Left cardiac atrium (tissue), 4 donors: ENCODE results near the gene WIPI1. TPM values are rescaled to one million over a fixed set of nuclear protein-coding genes. Genes with fewer than 3 reads are reported as not detected.
"Not testable (repeated sequence)": the region's sequence is repeated elsewhere in the genome, so short reads cannot be mapped to it uniquely, and the experiment has no call there.

Source experiments
- ATAC-seq, 2 donors: fragments of 200-7000 bp; cut with Tn5 transposase; one replicate each; pipeline ENCODE4 v1.9.1; 2020; ENCODE audit warnings: mild to moderate bottlenecking in 2 of 2, moderate library complexity in 2 of 2
- DNase-seq: peaks from one replicate; pipeline ENCODE4 v3.0.0-alpha.2; 2020
- intact Hi-C, 2 donors: fragments of 100-400 bp; cut with DNase I; formaldehyde crosslinking; loops; one replicate each; pipeline versions ENCODE4 v1.14.1 to v1.15.1; 2022 to 2023
- long read RNA-seq: library from polyadenylated mRNA; unstranded; transcript quantifications from one replicate; pipeline ENCODE4 v2.0.0, GENCODE V29; 2021
- total RNA-seq, 2 donors: library from RNA; stranded (reverse); fragmentation: NEBNext Ultra II Directional; extraction: Animal tissue kit (Norgen Biotek cat#: 25700); gene quantifications; one replicate each; pipeline ENCODE4 v1.2.1, GENCODE V29; 2021
- donor health status: DM: no; HTN: yes; CAD: no.
- donor health status: DM: no; HTN: yes; CAD: no; lungs with severe emphysema.
- donor health status: DM: yes; HTN: yes; CAD: no.
- donor health status: Dilated cardiomyopathy.

The WIPI1 gene, protein sequence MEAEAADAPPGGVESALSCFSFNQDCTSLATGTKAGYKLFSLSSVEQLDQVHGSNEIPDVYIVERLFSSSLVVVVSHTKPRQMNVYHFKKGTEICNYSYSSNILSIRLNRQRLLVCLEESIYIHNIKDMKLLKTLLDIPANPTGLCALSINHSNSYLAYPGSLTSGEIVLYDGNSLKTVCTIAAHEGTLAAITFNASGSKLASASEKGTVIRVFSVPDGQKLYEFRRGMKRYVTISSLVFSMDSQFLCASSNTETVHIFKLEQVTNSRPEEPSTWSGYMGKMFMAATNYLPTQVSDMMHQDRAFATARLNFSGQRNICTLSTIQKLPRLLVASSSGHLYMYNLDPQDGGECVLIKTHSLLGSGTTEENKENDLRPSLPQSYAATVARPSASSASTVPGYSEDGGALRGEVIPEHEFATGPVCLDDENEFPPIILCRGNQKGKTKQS
- 10 to 100 TPM; 35.8 to 74.3 TPM for total RNA-seq
- long read RNA-seq, transcript WIPI1-201 (13 exons, 1,832 nt): major isoform, 99 of 132 reads
- long read RNA-seq, transcript WIPI1-202 (12 exons, 1,575 nt): minor isoform, 9 of 132 reads
- long read RNA-seq, partial matches to known transcripts: 5 of 132 reads
- long read RNA-seq, other reads (novel, unspliced or antisense): 18 of 132 reads

GRCh38 chr17:68457168-68457538 is at the start of gene WIPI1:
TSS of gene WIPI1 (minus strand) at chr17:68457496. CDS start at chr17:68457421, 75 bp downstream.
- intact Hi-C loops: no loop called here
- ATAC-seq: no peak
- DNase-seq: no peak

DNA sequence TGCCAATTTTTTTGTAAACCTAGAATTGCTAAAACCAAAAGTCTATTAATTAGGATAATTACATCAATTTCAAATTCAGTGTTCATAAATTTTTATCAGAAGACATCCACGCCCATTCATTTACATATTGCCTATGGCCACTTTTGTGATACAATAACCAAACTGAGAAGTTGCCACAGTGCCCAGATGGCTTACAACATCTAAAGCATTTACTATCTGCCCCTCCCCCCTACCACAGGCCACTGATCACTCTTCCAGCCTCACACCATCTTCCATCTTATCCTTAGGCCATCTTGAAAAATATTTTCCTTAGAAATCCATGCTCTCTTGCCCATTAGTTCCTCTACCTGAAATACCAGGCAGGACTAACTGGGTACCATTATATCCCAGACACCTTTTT is 48.7 kb upstream of the WIPI1 start:
- no peak for ATAC-seq
- no peak for DNase-seq
- intact Hi-C loops: no loop called here

GRCh38 chr17:68501074-68501473 is 43.8 kb upstream of the WIPI1 start:
- intact Hi-C loops: no loop called here
- no peak for ATAC-seq

DNA sequence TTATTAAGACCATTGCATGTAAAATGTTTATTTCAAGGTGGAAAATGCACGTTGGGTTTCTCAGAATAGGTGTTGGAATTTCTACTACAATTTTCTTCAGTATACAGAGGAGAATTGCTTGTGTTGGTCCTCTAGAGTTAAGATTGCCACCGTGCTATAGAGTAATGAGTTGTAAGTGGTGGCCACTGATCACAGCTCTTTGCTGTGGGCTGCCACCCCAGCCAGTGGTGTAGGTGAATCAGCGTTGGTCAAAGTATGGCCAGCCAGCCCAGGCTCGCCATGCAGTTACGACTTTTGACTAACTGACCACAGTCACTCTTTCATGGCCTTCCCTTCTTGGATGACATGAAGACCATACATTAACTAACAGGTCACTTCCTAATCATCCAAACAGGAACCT is 42.3 kb upstream of the WIPI1 start:
- ATAC-seq (no peak), DNase-seq (no peak)

More at GRCh38 chr17:68501074-68501473, 43.8 kb upstream of the WIPI1 start:
- no peak for DNase-seq

DNA sequence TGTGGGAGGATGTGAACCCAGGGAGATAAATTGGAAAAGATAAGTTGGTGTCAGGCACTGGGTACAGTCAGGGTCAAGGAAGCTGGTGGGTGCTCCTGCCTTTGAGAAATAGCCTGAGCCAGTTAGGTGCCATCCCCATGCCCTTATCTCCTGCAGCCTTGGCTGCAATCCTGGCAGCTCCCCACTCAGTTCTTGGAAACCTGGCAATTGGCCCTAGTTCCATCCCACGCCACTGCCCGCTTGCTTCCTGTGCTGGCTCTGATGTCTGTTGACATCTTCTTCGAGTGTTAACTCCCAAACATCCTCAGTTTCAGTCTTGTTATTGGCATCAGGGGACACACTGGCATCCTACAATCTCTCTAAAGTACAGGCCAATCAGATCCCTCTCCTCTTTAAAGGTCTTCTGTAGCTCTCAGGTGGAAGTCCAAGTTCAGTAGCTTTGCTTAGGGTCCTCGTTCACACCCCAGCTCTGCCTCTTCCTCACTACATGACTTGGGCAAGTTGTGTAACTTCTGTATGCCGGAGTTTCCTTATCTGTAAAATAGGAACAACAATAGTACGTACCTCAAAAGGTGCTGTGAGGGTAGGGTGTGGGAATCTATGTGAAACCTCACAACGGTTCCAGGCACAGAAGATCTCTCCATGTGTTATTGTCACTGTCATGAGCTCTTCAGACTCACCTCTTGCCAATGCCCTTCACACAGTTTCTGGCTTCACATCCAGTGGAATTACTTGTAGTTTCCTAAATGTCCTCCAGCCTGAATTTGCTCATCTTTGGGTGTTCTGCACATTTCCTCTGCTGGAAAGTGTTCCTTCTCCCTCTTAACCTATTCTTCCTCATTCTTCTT is 41.4 kb upstream of the WIPI1 start:
- ATAC-seq: peak; percentile 93 to 94
- intact Hi-C loops: no loop called here
- peak; percentile 74 for DNase-seq

More for the DNA sequence above, 42.3 kb upstream of the WIPI1 start:
- intact Hi-C loops: no loop called here

DNA sequence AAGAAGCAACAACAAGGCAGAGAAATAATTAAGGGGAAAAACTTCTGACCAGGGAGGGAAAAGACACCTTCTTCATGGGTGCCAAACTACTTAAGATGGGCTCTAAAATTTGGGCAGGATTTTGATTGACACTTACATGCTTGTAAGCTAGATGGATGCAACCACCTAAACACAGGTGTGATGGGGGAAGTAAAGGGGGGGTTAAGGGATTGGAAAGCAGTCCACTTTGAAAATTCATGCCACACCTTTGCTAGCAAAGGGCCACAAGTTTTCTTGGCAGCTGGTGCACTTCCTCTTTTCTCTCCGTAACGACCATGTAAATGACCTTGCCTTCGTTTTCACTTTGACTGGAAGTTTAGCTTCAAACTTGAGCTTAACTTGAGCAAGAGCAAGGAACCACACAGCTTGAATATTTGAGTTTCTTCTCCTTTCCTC is 40.6 kb upstream of the WIPI1 start:
- ATAC-seq: peak in 1 of 2 donors; percentile 25
- intact Hi-C loops: no loop called here
- no peak for DNase-seq

DNA sequence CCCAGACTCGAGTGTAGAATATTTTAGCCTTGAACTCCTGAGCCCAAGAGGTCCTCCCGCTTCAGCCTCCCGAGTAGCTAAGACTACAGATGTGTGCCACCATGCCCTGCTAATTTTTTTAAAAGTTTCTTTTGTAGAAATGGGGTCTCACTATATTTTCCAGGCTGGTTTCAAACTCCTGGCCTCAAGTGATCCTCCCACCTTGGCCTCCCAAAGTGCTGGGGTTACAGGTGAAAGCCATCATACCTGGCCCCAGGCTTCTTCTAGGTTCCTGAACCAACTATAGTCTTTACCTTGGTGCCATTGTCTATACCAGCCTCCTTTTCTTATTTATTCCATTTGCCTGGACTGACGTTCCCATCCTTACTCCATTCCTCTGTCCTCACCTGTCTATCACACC is 37.8 kb upstream of the WIPI1 start:
- no peak for ATAC-seq
- intact Hi-C loops: no loop called here
- no peak for DNase-seq

GRCh38 chr17:68492394-68493054 is 35.2 kb upstream of the WIPI1 start:
- intact Hi-C loops, DNase-seq, ATAC-seq: not testable (repeated sequence)

DNA sequence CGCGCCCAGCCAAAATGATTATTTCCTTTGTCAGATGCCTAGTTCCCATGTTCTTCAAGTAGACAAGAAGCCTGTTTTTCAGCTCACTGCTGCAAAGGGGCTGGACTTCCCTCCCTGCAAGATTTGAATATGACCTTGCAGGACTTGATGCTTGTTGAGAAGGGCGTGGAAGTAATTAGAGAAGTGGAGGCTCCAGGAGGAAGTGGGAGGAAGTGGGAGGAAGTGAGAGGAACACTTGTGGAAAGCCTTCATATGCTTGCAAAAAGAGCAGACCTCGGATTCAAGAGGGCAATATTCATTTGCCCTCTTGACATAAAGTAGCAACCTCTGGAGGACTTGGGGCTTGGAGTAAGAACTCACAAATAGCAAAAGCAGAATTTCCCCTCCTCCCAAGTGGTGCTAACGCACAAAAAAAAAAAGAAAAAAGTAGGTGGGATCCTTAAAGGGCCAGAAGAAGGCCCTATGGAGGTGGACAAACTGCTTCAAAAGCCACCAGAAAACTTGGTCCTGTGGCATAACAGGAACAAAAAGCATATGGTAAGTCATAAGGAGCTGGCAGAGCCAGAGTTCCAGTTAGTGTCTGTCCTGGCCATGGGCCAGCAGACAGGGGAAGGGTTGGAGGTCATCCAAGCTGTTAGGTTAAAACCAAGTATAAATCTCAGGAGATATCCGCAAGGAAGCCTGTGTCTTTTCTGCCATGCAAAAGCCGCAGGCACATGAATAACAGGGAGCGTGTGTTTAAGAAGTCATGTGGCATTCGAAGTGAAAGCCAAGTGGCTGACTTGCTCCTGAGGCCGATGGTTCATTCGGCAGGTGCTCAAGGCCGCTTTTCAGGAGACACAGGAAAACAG is 34.3 kb upstream of the WIPI1 start:
- DNase-seq (no peak), ATAC-seq (peak; percentile 59 to 80)
- intact Hi-C loops: no loop called here

- intact Hi-C loops: no loop called here
- peak; percentile 40 for DNase-seq
- ATAC-seq: no peak
These were observed 32.6 kb upstream of the WIPI1 start for GRCh38 chr17:68489919-68490318.

DNA sequence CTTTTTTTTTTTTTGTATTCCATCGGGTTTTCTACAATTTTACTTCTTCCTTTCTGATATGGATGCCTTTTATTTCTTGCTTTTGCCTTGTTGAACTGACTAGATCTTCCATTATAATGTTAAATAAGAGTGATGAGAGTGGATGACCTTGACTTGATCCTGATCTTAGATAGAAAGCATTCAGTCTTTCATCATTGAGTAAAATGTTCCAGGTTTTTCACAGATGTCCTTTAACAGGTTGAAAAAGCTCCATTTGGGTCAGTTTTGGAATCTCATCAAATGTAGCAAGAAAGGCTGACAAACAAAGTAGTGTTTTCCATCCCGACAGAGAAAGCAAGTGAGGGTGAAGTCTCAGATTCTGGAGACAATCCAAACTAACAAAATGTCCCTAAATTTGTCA is 27.2 kb upstream of the WIPI1 start:
- intact Hi-C loops: no loop called here
- ATAC-seq: no peak
- DNase-seq: no peak

DNA sequence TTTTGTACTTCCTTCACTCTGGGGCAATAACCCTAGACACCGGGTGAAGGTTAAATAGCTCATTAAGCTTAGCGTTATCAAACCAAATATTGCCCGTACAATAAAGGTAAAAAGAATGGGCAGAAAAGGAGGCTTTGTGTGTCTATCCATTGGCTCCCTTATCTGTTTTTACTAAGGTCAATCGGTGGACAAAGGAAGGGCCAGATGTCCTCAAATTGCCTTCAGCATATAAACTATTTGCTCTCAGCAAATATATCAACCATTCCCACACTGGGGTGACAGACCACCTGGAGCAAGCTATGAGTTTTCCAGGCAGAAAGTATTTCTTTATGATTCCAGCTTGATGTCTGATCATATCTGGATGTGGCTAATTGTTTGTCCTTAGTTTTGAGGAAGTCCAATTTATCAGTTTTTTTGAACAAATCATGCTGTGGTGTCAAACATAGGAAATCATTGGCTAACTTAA is 25.3 kb upstream of the WIPI1 start:
- ATAC-seq (no peak), DNase-seq (no peak)
- intact Hi-C loops: no loop called here

DNA sequence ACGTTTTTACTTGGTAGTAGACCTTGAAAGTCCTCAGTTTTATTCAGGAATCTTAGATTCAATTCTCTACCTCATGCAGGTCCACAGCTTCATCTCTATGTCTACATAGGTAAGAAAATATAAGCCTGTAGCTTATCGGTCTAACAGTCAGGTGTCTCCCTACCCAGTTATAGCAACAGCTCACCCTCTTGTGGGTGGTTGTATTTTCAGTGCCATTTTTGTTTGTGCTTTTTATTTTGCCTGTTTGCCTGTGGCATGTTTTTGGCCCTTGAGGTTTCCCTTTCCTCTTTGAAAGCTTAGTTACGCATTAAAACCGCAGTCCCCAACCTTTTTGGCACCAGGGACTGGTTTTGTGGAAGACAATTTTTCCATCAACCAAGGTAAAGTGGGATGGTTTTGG is 23.6 kb upstream of the WIPI1 start:
- ATAC-seq: no peak
- DNase-seq: no peak
- intact Hi-C loops: no loop called here

DNA sequence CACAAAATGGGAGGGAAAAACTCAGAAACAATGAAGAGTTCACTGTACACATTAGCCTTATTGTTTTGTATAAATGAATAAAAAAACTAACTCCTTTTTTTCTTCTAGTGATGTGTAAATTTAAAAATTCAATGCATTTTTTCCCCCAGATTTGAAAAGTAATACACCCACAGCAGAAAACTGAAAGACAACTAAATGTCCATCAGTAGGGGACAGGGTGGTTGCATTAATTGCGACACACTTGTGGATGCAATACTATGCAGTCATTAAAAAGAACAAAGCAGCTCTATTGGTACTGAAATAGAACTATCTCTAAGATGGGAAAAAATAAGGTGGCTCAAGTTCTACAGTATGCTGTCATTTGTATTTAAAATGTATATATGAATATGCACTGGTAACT is 13.7 kb upstream of the WIPI1 start:
- DNase-seq (no peak), ATAC-seq (no peak)
- intact Hi-C loops: loop anchor here in 1 of 2 donors (5.0 kb wide), 2 partner anchors 41 to 291 kb away; partner anchors contain the start of gene PRKAR1A

DNA sequence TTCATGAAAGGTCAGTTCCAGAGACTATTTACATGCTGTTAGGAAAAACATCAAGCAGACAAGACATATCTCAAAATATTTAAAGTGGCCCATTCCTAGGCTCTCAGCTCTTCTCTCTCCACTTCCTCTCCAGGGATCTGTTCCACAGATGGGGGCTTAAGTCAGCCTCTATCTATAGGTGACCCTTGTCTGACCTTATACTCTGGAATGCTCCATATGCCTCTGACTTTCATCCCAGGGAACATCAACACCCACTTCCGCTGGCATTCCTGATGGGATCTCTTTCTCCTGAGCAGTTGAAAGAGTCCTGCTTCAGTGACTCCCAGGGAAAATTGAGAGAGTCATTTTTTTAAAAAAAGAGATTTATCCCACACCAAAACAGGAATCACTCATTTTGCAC is 11.5 kb upstream of the WIPI1 start:
- intact Hi-C loops: loop anchor here (5.0 to 10.0 kb wide), 3 partner anchors 44 to 504 kb away; partner anchors contain the start of gene PRKAR1A (in 1 of the 2)
- ATAC-seq (peak in 1 of 2 donors; percentile 17), DNase-seq (no peak)

DNA sequence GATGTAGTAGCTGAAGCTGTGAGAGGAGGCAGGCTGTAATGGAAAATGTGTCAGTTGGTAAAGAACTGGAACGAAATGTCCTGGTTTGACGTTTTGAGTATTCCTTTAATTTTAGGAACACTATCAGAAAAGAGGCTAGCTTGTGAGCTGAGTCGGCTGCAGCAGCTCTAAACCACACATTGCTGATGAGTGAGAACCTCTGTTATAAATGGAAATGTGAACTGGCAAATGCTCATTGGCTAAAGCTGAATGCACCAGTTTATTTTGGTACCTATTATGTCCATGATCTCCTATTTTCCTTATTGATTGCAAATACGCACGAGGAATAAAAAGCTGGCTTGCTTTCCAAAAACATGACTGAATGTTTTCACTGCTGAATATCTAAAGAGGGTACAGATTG is 11.0 kb upstream of the WIPI1 start:
- ATAC-seq (peak; percentile 75 to 84), DNase-seq (no peak)
- intact Hi-C loops: loop anchor here (5.0 to 10.0 kb wide), 3 partner anchors 44 to 504 kb away; partner anchors contain the start of gene PRKAR1A (in 1 of the 2)

DNA sequence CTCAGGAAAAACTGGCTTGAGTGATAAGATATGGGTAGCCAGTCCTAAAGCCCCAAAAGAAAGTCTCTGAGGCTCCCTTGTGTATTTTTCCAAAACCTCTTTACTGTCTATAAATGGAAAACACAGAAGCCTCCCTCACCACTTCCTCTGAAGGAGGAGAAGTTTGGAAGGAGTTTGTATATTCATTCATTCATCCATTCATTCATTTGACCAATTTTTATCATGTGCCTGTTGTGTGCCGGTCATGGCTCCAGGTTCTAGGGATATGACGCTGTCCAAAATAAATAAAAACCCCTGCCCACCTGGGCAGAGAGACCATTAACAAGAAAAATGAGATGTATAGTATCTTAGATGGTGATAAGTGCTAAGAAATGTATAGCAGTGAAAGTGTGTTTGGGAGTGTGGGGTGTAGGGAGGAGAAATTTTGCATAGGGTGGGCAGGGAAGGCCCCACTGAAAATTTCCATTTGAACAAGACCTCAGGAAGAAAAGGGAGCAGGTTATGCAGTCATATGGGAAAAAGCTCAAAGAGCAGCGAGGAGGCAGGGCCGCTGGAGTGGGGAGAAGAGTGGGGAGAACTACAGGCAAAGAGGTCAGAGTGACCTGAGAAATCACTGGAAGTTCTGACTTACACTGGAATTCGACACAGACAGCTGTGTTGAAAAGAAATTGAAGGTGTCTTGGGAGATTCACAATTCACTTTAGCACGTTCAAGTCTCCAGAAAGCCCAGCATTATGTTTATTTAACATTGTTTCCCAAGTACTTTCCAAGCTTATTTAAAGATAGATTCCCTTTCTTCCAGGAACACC is 6.1 kb upstream of the WIPI1 start:
- no peak for ATAC-seq
- intact Hi-C loops: loop anchor here in 1 of 2 donors (2.0 to 10.0 kb wide), 3 partner anchors 201 to 499 kb away; no protein-coding TSS in a partner anchor

More for the DNA sequence above, 6.1 kb upstream of the WIPI1 start:
- no peak for DNase-seq
